GM13977 (cell line): ENCODE measurements around the gene MRPS30.
"Not testable (repeated sequence)": the region's sequence is repeated elsewhere in the genome, so short reads cannot be mapped to it uniquely, and the experiment has no call there.

Experiments
- DNase-seq: peaks from one replicate; pipeline ENCODE4 v3.0.0; 2012; ENCODE audit warnings: low spot score
- CTCF ChIP-seq: IDR thresholded peaks from 2 replicates; pipeline ENCODE4 v1.5.1; 2012; ENCODE audit warnings: mild to moderate bottlenecking, control low read depth; ENCODE audit not compliant: insufficient read depth; ENCODE audit errors: extremely low read depth, missing control alignments
- in situ Hi-C: fragments of 300-500 bp; cut with MboI; formaldehyde crosslinking; loops from one replicate; pipeline ENCODE4 v1.12.0; 2022; ENCODE audit warnings: low sequenced_read_pairs, low pct_unique_long_range_greater_than_20kb, mixed read lengths, inconsistent platforms; ENCODE audit not compliant: unreplicated experiment

Gene MRPS30

GRCh38 chr5:44821164-44821563 is 12.4 kb downstream of the MRPS30 start:
- in situ Hi-C loops: no loop called here
- no peak for DNase-seq
- TF ChIP-seq CTCF: no peak

- DNase-seq, in situ Hi-C loops: not testable (repeated sequence)
These were observed 15.9 kb downstream of the MRPS30 start for GRCh38 chr5:44824662-44825061.

- TF ChIP-seq CTCF: no peak
- DNase-seq: no peak
- in situ Hi-C loops: no loop called here
These were observed 18.9 kb downstream of the MRPS30 start for GRCh38 chr5:44827681-44828080.

- in situ Hi-C loops: no loop called here
- DNase-seq: no peak
- no peak for TF ChIP-seq CTCF
These were observed 20.0 kb downstream of the MRPS30 start for GRCh38 chr5:44828719-44829118.

GRCh38 chr5:44830951-44831350 is 22.2 kb downstream of the MRPS30 start:
- in situ Hi-C loops: no loop called here
- no peak for TF ChIP-seq CTCF
- DNase-seq: no peak

- in situ Hi-C loops: no loop called here
- DNase-seq: no peak
- TF ChIP-seq CTCF: no peak
These were observed 24.5 kb downstream of the MRPS30 start for GRCh38 chr5:44833249-44833648.

GRCh38 chr5:44835693-44836092 is 26.9 kb downstream of the MRPS30 start:
- DNase-seq: no peak
- in situ Hi-C loops: no loop called here
- no peak for TF ChIP-seq CTCF
